Panc1 (cell line): ENCODE data around the gene CCDC107. TPM values are rescaled to one million over a fixed set of nuclear protein-coding genes. Genes with fewer than 3 reads are reported as not detected.
A peak's percentile ranks its signal among the peaks of the same experiment; 100 is the strongest.

Source experiments
- ATAC-seq: fragments of 200-7000 bp; cut with Tn5 transposase; 2 replicates; pipeline ENCODE4 v1.9.1; 2020; ENCODE audit warnings: mild to moderate bottlenecking, moderate library complexity
- BruUV-seq: library from RNA; stranded (reverse); fragments of 400-500 nt; replicated peaks from 2 replicates; lab custom pipeline; 2021; lab: Mats Ljungman, UMichigan
- CTCF ChIA-PET: fragments of 300-600 bp; sonication (Branson Sonifier 250); formaldehyde crosslinking; loops from one replicate; lab custom pipeline; 2022; ENCODE audit warnings: antibody characterized with exemption; lab: Charles Lee
- POLR2A ChIA-PET: fragments of 300-600 bp; sonication (Branson Sonifier 250); formaldehyde crosslinking; loops from one replicate; lab custom pipeline; 2022; ENCODE audit warnings: antibody characterized with exemption; lab: Charles Lee
- DNase-seq: peaks from one replicate; pipeline ENCODE4 v3.0.0-alpha.2; 2010; ENCODE audit warnings: low read depth, low spot score
- H3K27ac ChIP-seq: 2 replicates; pipeline ENCODE4 v1.5.1; 2011; ENCODE audit warnings: mild to moderate bottlenecking, low read length, inconsistent platforms
- H3K27me3 ChIP-seq: fragments of 200-500 bp; sonication (Bioruptor generic); 2 replicates; pipeline ENCODE4 v1.6.0; 2014; ENCODE audit warnings: low read length, inconsistent platforms; ENCODE audit not compliant: control insufficient read depth, insufficient read depth
- H3K36me3 ChIP-seq: fragments of 200-500 bp; sonication (Bioruptor generic); 2 replicates; pipeline ENCODE4 v1.5.1; 2014; ENCODE audit warnings: inconsistent platforms, mild to moderate bottlenecking, low read length, moderate library complexity; ENCODE audit not compliant: control insufficient read depth, insufficient read depth
- H3K4me1 ChIP-seq: 2 replicates; pipeline ENCODE4 v1.5.1; 2011; ENCODE audit warnings: inconsistent platforms, mild to moderate bottlenecking, low read length, moderate library complexity; ENCODE audit not compliant: control insufficient read depth, insufficient read depth
- H3K4me3 ChIP-seq, 2 experiments: 2 replicates each; pipeline ENCODE4 v1.5.1; 2011 to 2012; ENCODE audit warnings: low read depth in 2 of 2, low read length in 2 of 2, mild to moderate bottlenecking in 2 of 2, inconsistent platforms in 1 of 2, moderate library complexity in 1 of 2
- H3K9me3 ChIP-seq: fragments of 200-500 bp; sonication (Bioruptor generic); 2 replicates; pipeline ENCODE4 v1.5.1; 2014; ENCODE audit warnings: low read depth, mild to moderate bottlenecking, inconsistent platforms, low read length, moderate library complexity; ENCODE audit not compliant: control insufficient read depth, insufficient read depth
- CTCF ChIP-seq: fragments of 450-650 bp; IDR thresholded peaks from 2 replicates; pipeline ENCODE4 v1.5.1; 2017; ENCODE audit warnings: mild to moderate bottlenecking
- POLR2AphosphoS5 ChIP-seq: IDR thresholded peaks from 2 replicates; pipeline ENCODE4 v1.6.1; 2012; ENCODE audit warnings: mild to moderate bottlenecking, low read depth, low read length, moderate library complexity
- REST ChIP-seq, 2 experiments: IDR thresholded peaks; 2 replicates each; pipeline ENCODE4 v1.6.1; 2011 to 2012; ENCODE audit warnings: low read depth in 2 of 2, control low read depth in 1 of 2, low read length in 1 of 2, mild to moderate bottlenecking in 1 of 2, moderate library complexity in 1 of 2; ENCODE audit not compliant: insufficient read depth in 1 of 2
- SIN3A ChIP-seq: IDR thresholded peaks from 2 replicates; pipeline ENCODE4 v1.6.1; 2012; ENCODE audit warnings: low read depth, mild to moderate bottlenecking, low read length, moderate library complexity, borderline replicate concordance; ENCODE audit not compliant: insufficient read depth
- TCF7L2 ChIP-seq: IDR thresholded peaks from 2 replicates; pipeline ENCODE4 v1.6.1; 2011; ENCODE audit warnings: mild to moderate bottlenecking, low read depth, low read length, inconsistent platforms
- in situ Hi-C: cut with HindIII; loops from 2 replicates; pipeline ENCODE4 v1.10.0; 2016; ENCODE audit warnings: low sequenced_read_pairs, low pct_unique_long_range_greater_than_20kb
- intact Hi-C: fragments of 100-400 bp; cut with micrococcal nuclease; formaldehyde crosslinking; loops from one replicate; pipeline ENCODE4 v1.10.0; 2022; ENCODE audit not compliant: unreplicated experiment
- total RNA-seq: library from RNA; stranded (reverse); gene quantifications from one replicate; pipeline ENCODE4 v1.2.1, GENCODE V29; 2021; ENCODE audit not compliant: unreplicated experiment

CCDC107 gene
- total RNA-seq, 1 experiment from 2014 or later: 39.9 TPM

- no peak for TF ChIP-seq REST (IDR thresholded peaks at IDR 0.05; ENCODE audit: insufficient read depth in 1 of 2, low read depth in 2 of 2, low read length in 1 of 2)
- no peak for TF ChIP-seq POLR2AphosphoS5
- no peak for TF ChIP-seq SIN3A
- TF ChIP-seq TCF7L2: no peak
- no peak for TF ChIP-seq CTCF
- DNase-seq (no peak), ATAC-seq (peak; percentile 23)
- intact Hi-C loops (loop anchor here (5.0 to 10.0 kb wide), 3 partner anchors 35 to 158 kb away; partner anchors contain the start of genes HINT2 and SPAG8), in situ Hi-C loops (no loop called here)
- Histone ChIP-seq H3K27ac (peak overlapping the region; percentile 36), H3K27me3 (no peaks in the 10 kb centered on the region), H3K9me3 (no peaks in the 10 kb centered on the region), H3K4me3 (peak overlapping the region; percentile 43 to 70), H3K4me1 (peaks cover 33% of the 10 kb centered on the region), H3K36me3 (peaks cover 3% of the 10 kb centered on the region)
- no TSS peak for BruUV-seq
- ChIA-PET POLR2A (no interaction called here), CTCF (interaction anchor here (1.1 to 1.6 kb wide), 2 partner anchors 33 to 53 kb away, joined by 4 read pairs; partner anchors contain the start of gene TPM2)
These were observed 1.1 kb upstream of the CCDC107 start for GRCh38 chr9:35656831-35657545.

GRCh38 chr9:35657546-35658136 is 451 bp upstream of the CCDC107 start, which contains the start of gene RMRP:
RMRP (minus strand) TSS chr9:35658019.
- BruUV-seq: no TSS peak
- intact Hi-C loops: loop anchor here (5.0 to 10.0 kb wide), 3 partner anchors 35 to 157 kb away; partner anchors contain the start of genes HINT2 and SPAG8
- Histone ChIP-seq H3K9me3 (no peaks in the 10 kb centered on the region), H3K36me3 (peaks cover 3% of the 10 kb centered on the region), H3K4me3 (peak within 1 kb of the TSS; percentile 64 to 70), H3K27ac (peak within 1 kb of the TSS; percentile 94), H3K27me3 (no peaks in the 10 kb centered on the region), H3K4me1 (peaks cover 37% of the 10 kb centered on the region)
- in situ Hi-C loops: no loop called here
- ChIA-PET CTCF (interaction anchor here (0.5 to 1.6 kb wide), 7 partner anchors 10 to 54 kb away, joined by 3 to 6 read pairs (median 4); partner anchors contain the start of gene TPM2), POLR2A (interaction anchor here (0.5 to 1.6 kb wide), 5 partner anchors 10 to 75 kb away, joined by 3 to 4 read pairs (median 3); partner anchors contain the start of genes CREB3 and TLN1)
- TF ChIP-seq POLR2AphosphoS5 (no peak), SIN3A (no peak), TCF7L2 (peak; percentile 83), CTCF (no peak), REST (IDR thresholded peaks at IDR 0.05; ENCODE audit: insufficient read depth in 1 of 2, low read depth in 2 of 2, low read length in 1 of 2) (no peak)
- DNase-seq (peak; percentile 95), ATAC-seq (peak; percentile 93)
